Endometrial microvascular endothelial cells (primary cell): ENCODE measurements around the gene CERS1. TPM values are rescaled to one million over a fixed set of nuclear protein-coding genes. Genes with fewer than 3 reads are reported as not detected.

Experiments used
- in situ Hi-C: cut with HindIII; loops from 2 replicates; pipeline ENCODE4 v1.10.0; 2017; ENCODE audit warnings: low sequenced_read_pairs, low pct_unique_long_range_greater_than_20kb; ENCODE audit errors: inconsistent ontology term
- total RNA-seq: library from RNA; depleted of rRNA; stranded (reverse); fragments of >200 nt; gene quantifications from one replicate; pipeline ENCODE4 v1.2.3, GENCODE V29; 2015; ENCODE audit errors: inconsistent ontology term

The CERS1 gene
- total RNA-seq, 1 donor from 2014 or later, result not detected

DNA sequence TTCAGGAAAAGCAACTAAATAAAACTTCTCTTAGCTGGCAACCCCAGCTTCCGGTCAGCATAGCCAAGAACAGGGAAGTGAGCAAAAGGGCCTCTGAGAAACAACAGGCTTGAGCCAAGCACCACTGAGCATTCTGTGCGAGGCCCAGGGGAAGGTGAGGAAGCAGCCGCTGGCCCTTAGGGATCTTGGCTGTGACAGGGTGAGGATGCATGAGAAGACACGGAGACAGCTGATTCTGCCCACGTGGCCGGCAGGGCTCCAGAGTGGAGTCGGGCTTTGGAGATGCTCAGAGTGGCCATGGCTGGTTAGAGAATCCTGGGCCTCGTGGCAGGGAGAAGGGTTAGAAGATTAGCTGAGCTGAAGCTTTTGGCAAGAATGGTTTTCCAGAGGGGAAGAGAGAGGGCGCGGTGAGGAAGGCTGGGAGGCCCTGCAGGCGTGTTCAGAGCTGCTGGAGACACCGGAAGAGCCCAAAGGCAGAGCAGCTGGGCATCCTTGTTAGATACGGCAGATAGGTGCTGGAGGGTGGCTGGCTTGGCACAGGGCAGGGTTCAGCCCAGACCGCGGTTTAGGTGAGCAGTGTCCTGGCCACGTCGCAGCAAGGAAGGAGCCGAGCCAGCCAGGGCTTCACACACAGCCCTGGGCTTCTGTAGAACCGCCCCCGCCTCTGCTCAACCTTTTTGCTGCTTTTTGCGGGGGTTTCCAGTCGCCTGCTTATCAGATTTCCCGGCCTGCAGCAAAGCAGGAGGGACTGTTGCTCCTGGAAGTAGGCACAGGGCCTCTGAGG lies 46.9 kb downstream of the CERS1 start:
- in situ Hi-C loops, result no loop called here

- in situ Hi-C loops, result no loop called here
These were observed 48.2 kb downstream of the CERS1 start for GRCh38 chr19:18847549-18848463.

DNA sequence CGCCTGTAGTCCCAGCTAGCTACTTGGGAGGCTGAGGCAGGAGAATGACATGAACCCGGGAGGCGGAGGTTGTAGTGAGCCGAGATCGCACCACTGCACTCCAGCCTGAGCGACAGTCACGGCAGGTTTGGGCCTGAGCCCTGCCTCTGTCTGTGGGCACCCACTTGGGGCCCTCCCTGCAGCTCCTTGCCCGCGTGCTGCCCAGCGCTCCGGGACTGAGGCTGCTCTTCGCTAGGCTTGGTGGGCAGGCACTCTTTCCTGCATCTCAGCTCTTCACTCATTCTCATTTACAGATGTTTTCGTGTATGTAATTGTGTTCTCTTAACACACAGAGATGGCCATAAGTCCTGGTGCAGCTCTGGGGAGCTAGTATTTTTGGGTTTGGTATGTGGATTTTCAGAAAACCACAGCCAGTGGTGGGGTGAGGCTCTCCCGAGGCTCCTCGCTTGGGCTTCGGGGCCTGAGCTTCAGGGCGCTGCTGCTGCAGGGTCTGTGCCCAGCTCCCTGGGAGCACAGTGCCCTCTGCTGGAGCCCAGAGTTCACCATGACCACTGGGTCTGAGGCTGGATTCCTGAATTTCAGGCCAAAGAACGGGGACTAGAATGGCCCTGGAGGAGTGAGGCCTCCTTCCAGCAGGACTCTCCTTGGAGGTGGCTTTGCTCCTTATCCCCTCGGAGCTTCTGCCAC lies 49.0 kb downstream of the CERS1 start:
- in situ Hi-C loops, result no loop called here

GRCh38 chr19:18845961-18846360 lies 50.0 kb downstream of the CERS1 start:
- in situ Hi-C loops, result no loop called here

DNA sequence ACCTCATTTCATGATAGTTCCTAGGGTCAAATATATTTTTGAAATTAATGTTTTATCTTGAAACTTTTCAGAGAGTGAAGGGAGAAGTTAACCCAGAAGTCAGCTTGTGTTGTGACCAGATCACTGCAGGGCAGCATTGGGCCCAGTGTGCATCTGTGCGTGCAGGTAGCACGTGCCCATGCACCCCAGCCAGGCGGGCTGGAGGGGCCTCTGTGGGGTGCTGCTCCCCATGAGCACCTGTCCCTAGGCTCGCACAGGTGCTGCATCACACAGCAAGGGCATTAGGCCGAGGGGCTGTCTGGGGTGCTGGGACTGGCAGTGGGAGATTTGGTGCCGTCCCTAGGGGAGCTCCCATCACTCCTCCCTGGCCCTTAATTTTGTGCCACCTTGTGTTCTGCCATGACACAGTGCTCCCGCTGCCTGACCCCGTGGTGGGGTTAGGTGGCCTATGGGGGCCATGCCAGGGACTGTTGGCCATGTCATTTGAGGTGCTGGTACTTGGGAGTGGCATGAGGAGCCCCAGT lies 51.1 kb downstream of the CERS1 start:
- in situ Hi-C loops, result no loop called here

DNA sequence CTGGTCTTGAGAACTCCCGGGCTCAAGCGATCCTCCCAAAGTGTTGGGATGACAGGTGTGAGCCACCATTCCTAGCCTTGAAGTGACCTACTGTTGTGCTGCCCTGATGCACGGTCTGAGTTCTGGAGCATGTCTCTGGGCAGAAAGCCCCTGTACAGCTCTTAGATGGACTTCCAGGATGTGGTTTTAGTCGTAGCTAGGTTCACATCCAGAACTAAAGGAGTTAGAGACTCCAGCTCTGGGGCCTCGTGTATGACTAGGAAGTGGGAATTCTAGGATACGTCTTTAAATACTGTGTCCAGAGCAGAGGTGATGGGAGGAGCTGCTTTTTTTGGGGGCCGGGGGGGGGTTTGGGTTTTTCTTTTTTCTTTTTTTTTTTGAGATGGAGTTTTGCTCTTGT lies 52.0 kb downstream of the CERS1 start:
- in situ Hi-C loops, result no loop called here

GRCh38 chr19:18842166-18842565 lies 53.8 kb downstream of the CERS1 start:
- in situ Hi-C loops, result no loop called here

GRCh38 chr19:18841400-18841799 lies 54.6 kb downstream of the CERS1 start:
- in situ Hi-C loops, result no loop called here

DNA sequence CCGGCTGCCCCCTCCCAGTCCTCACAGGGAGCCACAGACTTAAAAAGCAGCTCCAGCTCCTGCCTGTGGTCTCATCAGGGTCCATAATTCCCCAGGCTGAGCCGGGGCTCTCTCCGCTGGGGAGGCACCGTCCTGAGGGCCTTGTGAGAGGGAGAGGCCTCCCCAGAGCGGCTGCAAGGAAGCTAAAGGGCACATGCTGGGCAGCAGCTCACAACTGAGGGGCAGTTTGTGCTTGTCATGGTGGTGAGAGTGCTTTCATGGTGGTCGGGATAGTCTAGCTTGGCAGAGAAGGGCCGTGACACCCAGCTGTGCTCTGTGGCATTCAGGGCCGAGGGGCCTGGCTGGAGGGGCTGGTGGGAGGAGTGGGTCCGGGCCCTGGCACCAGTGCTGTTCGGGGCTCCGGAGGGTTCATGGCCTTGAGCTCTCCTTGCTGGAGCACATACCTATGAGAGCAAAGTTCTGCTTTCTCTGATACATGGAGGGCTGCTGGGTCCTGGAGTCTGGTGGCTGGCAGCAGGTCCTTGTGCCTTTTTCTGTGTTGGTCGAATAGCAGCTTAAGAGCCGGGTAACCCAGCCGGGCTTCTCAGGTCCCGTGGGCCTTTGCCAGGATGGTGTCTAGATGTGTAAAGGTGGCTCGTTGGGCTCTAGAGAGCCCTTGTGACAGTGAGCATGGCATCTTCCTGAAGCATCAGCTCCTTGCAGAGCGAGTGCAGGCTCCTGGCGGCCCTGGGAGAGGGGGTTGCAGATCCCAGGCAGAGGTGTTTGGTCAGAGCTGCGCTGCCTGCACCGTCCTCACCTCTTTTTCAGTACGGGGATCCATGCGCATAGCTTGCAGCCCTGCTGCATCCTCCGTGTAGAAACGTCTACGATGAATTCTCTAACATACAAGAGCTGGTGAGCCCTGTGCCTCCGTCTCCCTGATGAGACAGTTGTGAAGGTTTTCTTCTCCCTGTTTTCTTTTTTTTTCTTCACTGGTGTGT lies 55.4 kb downstream of the CERS1 start:
- in situ Hi-C loops, result no loop called here

- in situ Hi-C loops, result no loop called here
These were observed 56.3 kb downstream of the CERS1 start for GRCh38 chr19:18839465-18840287.

DNA sequence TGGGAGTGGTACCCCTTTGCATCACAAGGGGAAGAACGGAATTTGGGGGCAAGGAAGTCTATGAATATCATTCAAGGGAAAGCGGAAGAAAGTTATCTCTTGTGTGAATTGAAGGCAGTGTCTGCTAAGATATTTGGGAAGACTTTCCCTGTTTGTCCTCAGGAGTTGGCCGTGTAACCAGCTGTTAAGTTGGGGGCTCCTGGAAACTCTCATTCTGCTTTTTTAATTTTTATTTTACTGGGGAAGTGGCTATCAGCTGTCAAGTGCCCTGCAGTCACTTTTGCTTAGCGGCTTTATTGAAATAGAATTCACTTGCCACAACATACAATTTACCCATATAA lies 61.3 kb downstream of the CERS1 start:
- in situ Hi-C loops, result no loop called here

- in situ Hi-C loops, result no loop called here
These were observed 61.9 kb downstream of the CERS1 start for GRCh38 chr19:18833849-18834643.

DNA sequence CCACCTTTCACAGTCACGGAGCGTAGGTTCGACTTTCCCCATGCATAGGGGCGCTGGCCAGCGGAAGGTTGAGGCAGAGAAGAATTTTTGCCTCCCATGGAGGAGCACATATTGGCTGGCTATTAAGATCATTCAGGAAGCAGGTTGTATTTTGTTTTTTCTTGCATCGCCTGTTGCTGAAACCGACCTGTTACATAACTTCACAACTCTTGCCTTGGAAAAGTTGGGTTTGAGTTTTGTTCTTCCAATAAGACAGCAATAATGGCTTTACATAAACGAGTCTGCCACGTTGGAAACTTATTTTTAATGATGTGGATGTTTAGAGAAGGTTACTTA lies 62.8 kb downstream of the CERS1 start:
- in situ Hi-C loops, result no loop called here

GRCh38 chr19:18832306-18833140 lies 63.4 kb downstream of the CERS1 start:
- in situ Hi-C loops, result no loop called here

GRCh38 chr19:18831524-18832305 lies 64.2 kb downstream of the CERS1 start, which contains the start of gene UPF1:
TSS of gene UPF1 (plus strand) at chr19:18831959. CDS start at chr19:18832210, 251 bp downstream.
- in situ Hi-C loops, result no loop called here
